Stomach smooth muscle (tissue), 2 donors: ENCODE data around the gene LPIN1.
"Not testable (repeated sequence)": the region's sequence is repeated elsewhere in the genome, so short reads cannot be mapped to it uniquely, and the experiment has no call there.

Source experiments
- H3K27ac ChIP-seq: one replicate; pipeline ENCODE4 v1.7.0; 2013; ENCODE audit warnings: mild to moderate bottlenecking, low read length, inconsistent platforms
- H3K27me3 ChIP-seq, 2 donors: one replicate each; pipeline ENCODE4 v1.7.0; 2013; ENCODE audit warnings: low read length in 2 of 2; ENCODE audit not compliant: insufficient read depth in 2 of 2, control insufficient read depth in 1 of 2
- H3K36me3 ChIP-seq, 2 donors: one replicate each; pipeline ENCODE4 v1.7.0; 2013; ENCODE audit warnings: low read length in 2 of 2; ENCODE audit not compliant: control insufficient read depth in 2 of 2, insufficient read depth in 2 of 2
- H3K4me1 ChIP-seq: one replicate; pipeline ENCODE4 v1.7.0; 2013; ENCODE audit warnings: low read length; ENCODE audit not compliant: control insufficient read depth, insufficient read depth
- H3K4me3 ChIP-seq, 2 donors: one replicate each; pipeline ENCODE4 v1.7.0; 2013; ENCODE audit warnings: low read length in 2 of 2
- H3K9ac ChIP-seq, 2 donors: one replicate each; pipeline ENCODE4 v1.7.0; 2013; ENCODE audit warnings: low read length in 2 of 2, mild to moderate bottlenecking in 1 of 2
- H3K9me3 ChIP-seq, 2 donors: one replicate each; pipeline ENCODE4 v1.7.0; 2013; ENCODE audit warnings: low read length in 2 of 2; ENCODE audit not compliant: control insufficient read depth in 2 of 2
- donor health status: healthy.
- donor health status: Pancreatic carcinoma.

LPIN1 gene

DNA sequence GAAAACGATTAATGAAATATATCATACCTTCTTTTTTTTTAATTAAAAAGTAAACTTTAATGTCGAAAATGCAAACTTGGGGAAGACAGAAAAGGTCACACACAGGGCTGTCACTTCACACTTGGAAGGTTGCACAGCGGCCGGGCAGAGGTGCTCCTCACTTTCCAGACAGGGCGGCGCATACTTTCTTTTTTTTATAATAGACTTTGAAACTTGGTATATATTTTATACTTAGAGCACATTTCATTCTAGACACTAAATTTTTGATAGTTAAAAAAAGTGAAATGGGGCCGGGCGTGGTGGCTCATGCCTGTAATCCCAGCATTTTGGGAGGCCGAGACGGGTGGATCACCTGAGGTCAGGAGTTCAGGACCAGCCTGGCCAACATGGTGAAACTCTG lies 66.9 kb downstream of the LPIN1 start:
- H3K4me1 ChIP-seq, H3K4me3 ChIP-seq, H3K9me3 ChIP-seq, H3K27me3 ChIP-seq, H3K27ac ChIP-seq, H3K9ac ChIP-seq: not testable (repeated sequence)
- peaks cover 13 to 26% of the 10 kb centered on the region in 2 donors for H3K36me3 ChIP-seq

DNA sequence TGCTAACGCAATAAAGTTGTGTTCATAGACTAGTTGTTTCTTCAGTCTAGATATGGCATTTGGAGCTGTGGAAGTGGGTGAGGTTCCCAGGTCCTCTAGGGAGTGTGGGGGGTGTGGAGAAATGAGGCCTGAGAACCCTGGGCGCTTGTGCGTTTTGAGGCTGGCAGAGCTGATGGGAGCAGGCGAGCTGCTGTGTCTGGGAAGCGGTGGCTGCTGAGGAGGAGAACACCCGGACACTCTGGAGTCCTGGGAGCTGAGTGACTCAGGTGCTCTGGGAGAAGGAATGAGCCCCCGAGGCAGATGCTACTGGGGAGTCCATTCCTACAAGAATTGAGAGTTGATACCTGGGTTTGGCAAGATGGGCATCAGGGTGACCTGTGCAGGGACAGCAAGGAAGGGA lies 67.5 kb downstream of the LPIN1 start:
- H3K9ac ChIP-seq: no peak overlapping the region
- no peaks in the 10 kb centered on the region for H3K9me3 ChIP-seq
- H3K36me3 ChIP-seq: peaks cover 12 to 26% of the 10 kb centered on the region in 2 donors
- no peaks in the 10 kb centered on the region for H3K27me3 ChIP-seq
- H3K4me3 ChIP-seq: no peak overlapping the region
- H3K27ac ChIP-seq: no peak overlapping the region
- H3K4me1 ChIP-seq: peaks cover 4% of the 10 kb centered on the region

DNA sequence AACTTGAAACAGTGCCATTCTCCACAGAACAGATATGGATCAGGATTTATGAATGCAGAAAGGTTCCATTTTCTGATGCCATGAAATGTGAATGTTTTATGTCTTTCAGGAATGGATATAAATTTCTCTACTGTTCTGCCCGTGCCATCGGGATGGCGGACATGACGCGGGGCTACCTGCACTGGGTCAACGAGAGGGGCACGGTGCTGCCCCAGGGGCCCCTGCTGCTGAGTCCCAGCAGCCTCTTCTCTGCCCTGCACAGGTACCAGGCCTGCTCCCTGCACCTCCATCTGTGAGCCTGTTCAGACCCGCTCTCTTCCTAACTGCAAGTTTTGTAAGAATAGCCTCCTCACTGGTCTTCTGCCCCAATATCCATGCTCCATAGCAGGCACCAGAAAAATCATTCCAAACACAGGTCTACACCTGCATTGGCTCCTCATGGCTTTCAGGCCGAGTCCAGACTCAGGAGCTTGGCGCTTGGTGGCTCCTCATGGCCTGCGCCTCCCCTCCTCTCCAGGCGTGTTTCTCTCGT lies 68.6 kb downstream of the LPIN1 start:
- Histone ChIP-seq H3K27ac (no peak overlapping the region), H3K4me3 (no peak overlapping the region), H3K27me3 (no peaks in the 10 kb centered on the region), H3K9me3 (no peaks in the 10 kb centered on the region), H3K9ac (no peak overlapping the region), H3K36me3 (peaks cover 19 to 28% of the 10 kb centered on the region in 2 donors), H3K4me1 (peaks cover 4% of the 10 kb centered on the region)

DNA sequence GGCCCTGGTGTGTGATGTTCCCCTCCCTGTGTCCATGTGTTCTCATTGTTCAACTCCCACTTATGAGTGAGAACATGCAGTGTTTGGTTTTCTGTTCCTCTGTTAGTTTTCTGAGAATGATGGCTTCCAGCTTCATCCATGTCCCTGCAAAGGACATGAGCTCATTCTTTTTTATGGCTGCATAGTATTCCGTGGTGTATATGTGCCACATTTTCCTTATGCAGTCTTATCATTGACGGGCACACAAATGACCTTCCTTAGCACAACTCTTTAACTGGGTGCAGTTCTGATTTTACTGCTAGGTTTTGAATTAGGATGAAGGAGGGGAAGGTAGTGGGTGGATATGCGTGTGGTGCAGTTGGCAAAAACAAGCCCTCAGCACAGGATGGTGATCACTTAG lies 70.5 kb downstream of the LPIN1 start:
- H3K36me3 ChIP-seq: peaks cover 27 to 30% of the 10 kb centered on the region in 2 donors
- H3K27me3 ChIP-seq, H3K4me3 ChIP-seq, H3K4me1 ChIP-seq, H3K9me3 ChIP-seq, H3K9ac ChIP-seq, H3K27ac ChIP-seq: not testable (repeated sequence)

DNA sequence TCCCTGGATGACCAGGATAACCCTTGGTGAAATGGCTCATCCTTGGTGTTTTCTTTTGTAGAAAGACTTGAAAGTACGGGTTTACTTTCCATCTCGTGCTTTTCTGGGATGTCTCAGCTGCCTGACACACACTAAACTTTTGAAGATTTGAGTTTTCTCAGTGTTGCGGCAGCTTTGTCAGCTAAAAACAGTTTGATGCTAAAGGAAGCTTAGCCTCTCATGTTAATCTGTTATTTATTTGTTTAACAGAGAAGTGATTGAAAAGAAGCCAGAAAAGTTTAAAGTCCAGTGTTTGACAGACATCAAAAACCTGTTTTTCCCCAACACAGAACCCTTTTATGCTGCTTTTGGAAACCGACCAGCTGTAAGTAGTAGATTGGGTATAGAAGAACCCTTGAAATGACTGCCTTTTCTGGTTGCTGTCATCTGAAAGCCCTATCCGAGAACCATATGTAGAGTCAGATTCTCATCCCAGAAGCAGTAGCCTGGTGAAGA lies 72.8 kb downstream of the LPIN1 start:
- no peak overlapping the region for H3K4me3 ChIP-seq
- H3K27me3 ChIP-seq: no peaks in the 10 kb centered on the region
- H3K36me3 ChIP-seq: peaks cover 25 to 36% of the 10 kb centered on the region in 2 donors
- H3K4me1 ChIP-seq: no peaks in the 10 kb centered on the region
- H3K27ac ChIP-seq: no peak overlapping the region
- H3K9me3 ChIP-seq: no peaks in the 10 kb centered on the region
- no peak overlapping the region for H3K9ac ChIP-seq

DNA sequence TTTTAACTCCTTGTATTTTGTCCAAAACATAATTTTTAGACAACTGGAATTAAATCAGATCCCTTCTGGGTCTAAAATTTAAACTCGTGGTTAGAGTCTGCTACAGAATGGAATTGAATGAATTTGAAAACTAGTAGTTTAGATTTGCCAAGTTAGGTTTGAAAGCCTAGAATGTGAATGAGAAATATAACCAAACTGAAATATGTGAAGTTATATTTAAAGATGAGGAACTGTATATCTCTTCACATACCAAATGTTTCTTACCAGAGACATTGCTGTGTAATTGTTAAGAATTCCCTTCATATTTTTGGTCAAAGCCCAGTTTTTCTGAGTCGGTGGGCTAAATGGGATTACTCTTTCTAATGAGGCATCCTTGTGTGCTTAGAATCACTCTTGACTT lies 74.2 kb downstream of the LPIN1 start:
- H3K36me3 ChIP-seq: peaks cover 24 to 35% of the 10 kb centered on the region in 2 donors
- no peak overlapping the region for H3K9ac ChIP-seq
- no peak overlapping the region for H3K27ac ChIP-seq

DNA sequence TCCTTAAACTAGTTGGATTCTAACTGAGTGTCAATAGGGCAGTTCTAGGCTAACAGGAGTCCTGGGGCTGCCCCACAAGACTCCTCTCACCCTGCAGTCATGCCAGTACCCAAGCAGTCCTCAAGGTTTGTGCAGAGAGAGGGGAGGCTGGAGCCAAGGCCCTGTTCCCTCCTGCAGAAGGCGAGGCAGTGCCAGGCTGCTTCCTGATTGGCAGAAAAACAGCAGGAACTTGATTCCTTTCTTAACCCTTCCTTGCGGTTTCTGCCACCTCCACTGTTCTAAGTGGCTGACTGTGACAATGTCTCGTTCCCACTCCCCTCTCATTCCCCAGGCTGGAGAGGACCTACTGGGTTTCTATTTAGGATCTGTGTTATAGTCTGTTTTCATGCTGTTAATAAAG lies 75.3 kb downstream of the LPIN1 start:
- no peak overlapping the region for H3K27ac ChIP-seq
- no peaks in the 10 kb centered on the region for H3K9me3 ChIP-seq
- H3K36me3 ChIP-seq: peaks cover 19 to 32% of the 10 kb centered on the region in 2 donors

More for the DNA sequence above, 74.2 kb downstream of the LPIN1 start:
- Histone ChIP-seq H3K4me3 (no peak overlapping the region), H3K9me3 (no peaks in the 10 kb centered on the region), H3K4me1 (peaks cover 4% of the 10 kb centered on the region), H3K27me3 (no peaks in the 10 kb centered on the region)

DNA sequence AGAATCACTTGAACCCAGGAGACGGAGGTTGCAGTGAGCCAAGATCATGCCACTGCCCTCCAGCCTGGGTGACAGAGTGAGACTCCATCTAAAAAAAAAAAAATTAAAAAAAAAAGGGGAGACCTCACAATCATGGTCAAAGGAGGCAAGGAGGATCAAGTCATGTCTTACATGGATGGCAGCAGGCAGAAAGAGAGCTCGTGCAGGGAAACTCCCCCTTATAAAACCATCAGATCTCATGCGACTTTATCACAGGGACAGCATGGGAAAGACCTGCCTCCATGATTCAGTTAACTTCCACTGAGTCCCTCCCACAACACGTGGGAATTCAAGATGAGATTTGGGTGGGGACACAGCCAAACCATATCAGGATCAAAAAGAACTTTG lies 75.9 kb downstream of the LPIN1 start:
- H3K4me1 ChIP-seq, H3K27ac ChIP-seq: not testable (repeated sequence)

More for the DNA sequence above, 75.3 kb downstream of the LPIN1 start:
- Histone ChIP-seq H3K4me3 (no peak overlapping the region), H3K27me3 (no peaks in the 10 kb centered on the region), H3K4me1 (peaks cover 4% of the 10 kb centered on the region), H3K9ac (no peak overlapping the region)

DNA sequence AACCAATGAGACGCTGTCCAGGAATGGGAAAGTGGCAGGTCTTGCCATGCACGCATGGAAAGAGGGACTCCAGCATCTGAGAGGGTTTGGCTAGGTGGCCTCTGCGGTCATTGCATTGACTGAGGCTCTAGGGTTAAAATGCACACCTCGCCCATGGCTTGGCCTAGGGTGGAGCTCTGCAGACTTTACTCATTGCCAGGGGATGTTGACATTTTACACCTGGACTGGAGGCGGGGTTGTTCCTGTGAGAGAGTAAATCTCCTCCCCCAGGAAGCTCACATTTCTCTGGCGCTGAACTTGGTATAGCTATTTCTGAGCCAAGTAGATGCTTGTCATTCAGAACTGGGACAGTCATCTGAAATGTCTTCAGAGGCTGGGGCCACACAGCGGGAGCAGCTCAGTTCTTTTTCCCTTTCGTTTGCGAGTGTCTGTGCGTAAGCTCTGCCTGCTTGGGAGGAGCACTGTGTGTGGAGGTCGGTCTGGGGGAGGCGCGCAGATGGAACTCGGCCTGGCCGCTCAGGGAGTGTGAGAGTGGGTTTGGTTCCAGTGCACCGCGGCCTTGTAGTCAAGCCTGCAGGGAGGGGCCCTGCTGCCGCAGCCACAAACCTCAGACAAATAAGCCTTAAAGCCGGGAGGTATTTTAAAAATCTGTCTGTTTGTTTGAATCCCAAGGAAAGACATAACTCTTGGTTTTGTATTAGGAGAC lies 76.5 kb downstream of the LPIN1 start:
- Histone ChIP-seq H3K36me3 (peaks cover 18 to 37% of the 10 kb centered on the region in 2 donors), H3K27me3 (no peaks in the 10 kb centered on the region), H3K9me3 (no peaks in the 10 kb centered on the region), H3K27ac (no peak overlapping the region), H3K4me1 (peaks cover 4% of the 10 kb centered on the region), H3K4me3 (no peak overlapping the region), H3K9ac (no peak overlapping the region)

More for the DNA sequence above, 75.9 kb downstream of the LPIN1 start:
- H3K36me3 ChIP-seq: peaks cover 18 to 37% of the 10 kb centered on the region in 2 donors
- not testable (repeated sequence) for H3K9me3 ChIP-seq, H3K27me3 ChIP-seq, H3K4me3 ChIP-seq, H3K9ac ChIP-seq

DNA sequence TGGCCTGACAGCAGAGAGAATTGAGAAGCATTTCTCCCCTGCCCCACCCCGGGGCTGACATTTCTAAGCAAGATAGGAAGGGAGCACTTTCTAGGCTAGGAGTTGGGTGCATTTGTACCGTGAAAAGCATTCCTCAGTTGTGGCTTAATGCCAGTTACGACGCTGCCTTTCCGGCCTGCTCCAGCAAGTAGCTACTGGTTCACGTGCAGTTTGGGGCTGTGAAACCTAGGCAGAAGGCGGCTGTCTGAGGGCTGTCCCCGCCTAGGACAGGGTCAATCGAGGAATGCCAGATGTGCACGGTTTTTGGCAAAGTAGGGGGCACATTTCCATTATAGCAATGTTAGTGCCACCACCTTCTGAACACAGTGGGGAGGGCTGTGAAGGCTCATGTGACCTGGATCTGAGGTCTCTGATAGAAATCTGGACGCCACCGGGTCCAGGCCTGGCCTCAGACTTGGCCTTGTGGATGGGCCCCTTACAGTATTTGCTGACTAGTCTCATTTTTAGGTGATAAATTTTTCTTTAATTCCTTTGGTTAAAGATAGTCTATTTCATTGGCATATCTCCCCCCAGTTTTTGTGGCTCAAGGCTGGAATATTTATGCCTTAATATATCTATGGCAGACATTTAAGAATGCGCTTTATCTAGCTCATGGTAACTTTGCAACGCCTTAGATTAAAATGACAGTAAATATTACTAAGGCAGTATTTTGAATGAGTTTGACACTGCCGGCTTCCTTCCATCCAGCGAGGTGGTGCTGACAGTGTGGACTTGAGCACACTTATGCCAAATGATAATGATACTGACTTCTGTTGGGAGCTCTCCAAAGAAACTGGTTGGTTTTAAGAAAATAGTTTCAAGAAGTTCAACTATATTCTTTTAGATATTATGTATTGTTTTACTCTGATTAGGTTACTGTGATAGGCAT lies 78.7 kb downstream of the LPIN1 start:
- H3K27ac ChIP-seq: no peak overlapping the region
- H3K9ac ChIP-seq: no peak overlapping the region
- H3K4me3 ChIP-seq: no peak overlapping the region
- peaks cover 15 to 28% of the 10 kb centered on the region in 2 donors for H3K36me3 ChIP-seq
- no peaks in the 10 kb centered on the region for H3K27me3 ChIP-seq
- peaks cover 15% of the 10 kb centered on the region for H3K4me1 ChIP-seq
- H3K9me3 ChIP-seq: no peaks in the 10 kb centered on the region
